HepG2 (cell line): ENCODE results near the gene IRF1. TPM values are rescaled to one million over a fixed set of nuclear protein-coding genes. Genes with fewer than 3 reads are reported as not detected.

ENCODE experiments used
- ATAC-seq: fragments of 200-7000 bp; cut with Tn5 transposase; 3 replicates; pipeline ENCODE4 v1.9.1; 2020; ENCODE audit warnings: mild to moderate bottlenecking, moderate library complexity
- BruUV-seq: library from RNA; stranded (reverse); fragments of 400-500 nt; replicated peaks from 2 replicates; lab custom pipeline; 2021; lab: Mats Ljungman, UMichigan
- CTCF ChIA-PET: fragments of 300-600 bp; formaldehyde crosslinking; extraction: SDS; loops from one replicate; lab custom pipeline; 2021; ENCODE audit warnings: low total read pairs, inconsistent platforms, low intra/inter-chr PET ratio; lab: Yijun Ruan, JAX
- POLR2A ChIA-PET: fragments of 350-600 bp; sonication (Branson Sonifier 250); formaldehyde crosslinking; loops from one replicate; lab custom pipeline; 2020; ENCODE audit warnings: antibody characterized with exemption, inconsistent platforms; lab: Yijun Ruan, JAX
- DNase-seq: peaks from one replicate; pipeline ENCODE4 v3.0.0-alpha.2; 2015; ENCODE audit warnings: low spot score
- FAIRE-seq: peaks from 3 replicates; lab custom pipeline; 2011; peaks lifted over from hg19 to GRCh38; lab: Jason Lieb, UNC
- H2AFZ ChIP-seq: one replicate; pipeline ENCODE4 v1.6.1; 2011; ENCODE audit warnings: low read length, inconsistent platforms
- H3K27ac ChIP-seq: fragments of 300-600 bp; 3 replicates; pipeline ENCODE4 v1.8.0; 2011; ENCODE audit warnings: mixed run types, mild to moderate bottlenecking, mixed read lengths, low read length, inconsistent platforms; ENCODE audit not compliant: insufficient read depth; ENCODE audit errors: extremely low read length
- H3K27me3 ChIP-seq, 2 experiments: fragments of 200-600 bp in 1 of 2; 2 replicates in 1 of 2; 3 replicates in 1 of 2; pipeline versions ENCODE4 v1.6.0 to v1.8.0; 2011; ENCODE audit warnings: low read length in 2 of 2, mild to moderate bottlenecking in 2 of 2, moderate library complexity in 2 of 2, inconsistent platforms in 1 of 2; ENCODE audit not compliant: insufficient read depth in 2 of 2, control insufficient read depth in 1 of 2
- H3K36me3 ChIP-seq, 2 experiments: fragments of 200-600 bp in 1 of 2; replicated peaks in 1 of 2; 2 replicates in 1 of 2; 3 replicates in 1 of 2; pipeline versions ENCODE4 v1.5.1 to v1.8.0; 2011; ENCODE audit warnings: low read length in 2 of 2, inconsistent platforms in 1 of 2; ENCODE audit not compliant: insufficient read depth in 2 of 2, control insufficient read depth in 1 of 2
- H3K4me1 ChIP-seq: 2 replicates; pipeline ENCODE4 v1.5.1; 2012; ENCODE audit warnings: low read length, inconsistent platforms; ENCODE audit not compliant: insufficient read depth
- H3K4me2 ChIP-seq: 2 replicates; pipeline ENCODE4 v1.6.0; 2011; ENCODE audit warnings: low read depth, low read length, inconsistent platforms
- H3K4me3 ChIP-seq, 3 experiments: fragments of 200-600 bp in 1 of 3; sonication (generic), shearing (Covaris generic) in 1 of 3; replicated peaks in 1 of 3; 2 replicates each; pipeline ENCODE4 v1.5.1; 2011 to 2016; ENCODE audit warnings: low read length in 3 of 3, inconsistent platforms in 2 of 3, low read depth in 2 of 3, mild to moderate bottlenecking in 2 of 3, control low read depth in 1 of 3, mixed read lengths in 1 of 3; ENCODE audit not compliant: insufficient read depth in 1 of 3
- H3K79me2 ChIP-seq: one replicate; pipeline ENCODE4 v1.6.1; 2011; ENCODE audit warnings: low read length, inconsistent platforms; ENCODE audit not compliant: insufficient read depth
- H3K9ac ChIP-seq: 2 replicates; pipeline ENCODE4 v1.6.0; 2011; ENCODE audit warnings: mild to moderate bottlenecking, low read depth, low read length, inconsistent platforms; ENCODE audit not compliant: insufficient read depth
- H3K9me3 ChIP-seq: 2 replicates; pipeline ENCODE4 v1.5.1; 2012; ENCODE audit warnings: mild to moderate bottlenecking, low read length
- H4K20me1 ChIP-seq: 2 replicates; pipeline ENCODE4 v1.6.0; 2011; ENCODE audit warnings: inconsistent platforms, mild to moderate bottlenecking, low read length, moderate library complexity; ENCODE audit not compliant: insufficient read depth
- CAMTA2 ChIP-seq: sonication (generic); formaldehyde crosslinking; IDR thresholded peaks from 2 replicates; pipeline ENCODE4 v1.4.0; 2020; ENCODE audit warnings: mild to moderate bottlenecking, missing genetic modification reagents, borderline replicate concordance
- NR2F2 ChIP-seq: IDR thresholded peaks from 2 replicates; pipeline ENCODE4 v1.6.1; 2012; ENCODE audit warnings: low read depth, inconsistent platforms, borderline replicate concordance
- RBAK ChIP-seq: sonication (generic); formaldehyde crosslinking; IDR thresholded peaks from 2 replicates; pipeline ENCODE4 v1.5.1; 2020; ENCODE audit warnings: mild to moderate bottlenecking, missing genetic modification reagents
- SPEN ChIP-seq: sonication (generic); formaldehyde crosslinking; IDR thresholded peaks from 2 replicates; pipeline ENCODE4 v1.5.1; 2020; ENCODE audit warnings: low read depth, mild to moderate bottlenecking, missing genetic modification reagents
- ZNF781 ChIP-seq: sonication (generic); formaldehyde crosslinking; IDR thresholded peaks from 2 replicates; pipeline ENCODE4 v1.5.1; 2020; ENCODE audit warnings: borderline replicate concordance, mild to moderate bottlenecking, missing genetic modification reagents; ENCODE audit errors: not compliant biosample characterization
- WGBS: methylation state at CpG from one replicate; pipeline ENCODE4 v1.1.6; 2017; ENCODE audit warnings: low lambda C conversion rate; 5-methylcytosine and 5-hydroxymethylcytosine counted together
- in situ Hi-C: cut with HindIII; loops from 2 replicates; pipeline ENCODE4 v1.10.0; 2017; ENCODE audit warnings: low pct_unique_long_range_greater_than_20kb; ENCODE audit not compliant: extremely low pct_ligation_motif_present
- intact Hi-C: fragments of 100-400 bp; cut with micrococcal nuclease; formaldehyde crosslinking; loops from one replicate; pipeline ENCODE4 v1.10.0; 2022; ENCODE audit not compliant: unreplicated experiment
- polyA plus RNA-seq, 8 experiments: library from polyadenylated mRNA; depleted of rRNA in 3 of 8; stranded (reverse) in 7 of 8; unstranded in 1 of 8; fragments of >200 nt; fragmentation: Illumina TruSeq in 4 of 8; extraction: Trizol in 4 of 8; gene quantifications; 2 replicates each; pipeline versions ENCODE4 v1.2.1 to v1.2.3, GENCODE V29; 2011 to 2016; ENCODE audit warnings: low read depth in 4 of 8, missing spikeins in 1 of 8, mixed read lengths in 1 of 8; ENCODE audit not compliant: insufficient read depth in 1 of 8
- total RNA-seq, 5 experiments: library from RNA; depleted of rRNA; stranded (reverse); fragments of >200 nt; fragmentation: Illumina TruSeq; extraction: Trizol; gene quantifications; 2 replicates each; pipeline ENCODE4 v1.2.3, GENCODE V29; 2016; ENCODE audit warnings: low read depth in 1 of 5
- TF ChIP-seq, protein P1 (sequence below): sonication (generic); formaldehyde crosslinking; IDR thresholded peaks from 2 replicates; pipeline ENCODE4 v1.5.0; 2020; ENCODE audit warnings: mild to moderate bottlenecking, low read depth, missing genetic modification reagents, borderline replicate concordance
- TF ChIP-seq, protein P2 (sequence below): sonication (generic); formaldehyde crosslinking; IDR thresholded peaks from 2 replicates; pipeline ENCODE4 v1.4.0; 2020; ENCODE audit warnings: mild to moderate bottlenecking, missing genetic modification reagents, borderline replicate concordance
- TF ChIP-seq, protein P3 (sequence below): sonication (generic); IDR thresholded peaks from 2 replicates; pipeline ENCODE4 v1.6.1; 2016; ENCODE audit warnings: low read depth, borderline replicate concordance
- TF ChIP-seq, protein P4 (sequence below): sonication (generic); formaldehyde crosslinking; IDR thresholded peaks from 2 replicates; pipeline ENCODE4 v1.8.0; 2022; ENCODE audit warnings: mild to moderate bottlenecking, missing genetic modification reagents; ENCODE audit not compliant: insufficient replicate concordance
- TF ChIP-seq, protein P5 (sequence below): sonication (generic); formaldehyde crosslinking; IDR thresholded peaks from 2 replicates; pipeline ENCODE4 v1.4.0; 2020; ENCODE audit warnings: mild to moderate bottlenecking, missing genetic modification reagents
- TF ChIP-seq, protein P6 (sequence below): IDR thresholded peaks from 2 replicates; pipeline ENCODE4 v1.6.1; 2016; ENCODE audit warnings: mild to moderate bottlenecking, missing biosample characterization, missing genetic modification reagents
- TF ChIP-seq, protein P7 (sequence below): sonication (generic); formaldehyde crosslinking; IDR thresholded peaks from 2 replicates; pipeline ENCODE4 v1.5.0; 2020; ENCODE audit warnings: mild to moderate bottlenecking, missing genetic modification reagents, borderline replicate concordance

Gene IRF1
- total and polyA plus RNA-seq, 2 of the 13 experiments (the other 11 are each of a cell fraction or from before 2014, with no cell fraction given), result 4.1 to 8.8 TPM

DNA sequence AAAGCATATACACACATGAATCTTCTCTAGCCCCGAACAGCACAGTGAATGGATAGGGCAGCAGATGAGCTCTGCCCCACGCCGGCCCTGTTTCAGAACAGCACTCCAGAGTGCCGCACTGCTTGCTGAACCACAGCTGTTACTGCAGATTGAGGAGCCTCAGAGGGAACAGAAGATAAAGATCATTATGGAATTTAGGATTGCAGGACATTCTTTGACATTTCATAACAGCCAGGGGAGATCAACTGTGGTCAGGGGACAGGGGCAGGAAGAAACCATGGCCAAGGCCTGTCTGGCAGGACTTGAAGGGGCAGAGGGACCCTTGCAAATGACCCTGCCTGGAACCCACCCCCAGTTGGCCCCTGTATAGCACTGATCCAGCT, 20.6 kb downstream of the IRF1 start:
- DNase-seq (peak; percentile 52), FAIRE-seq (peak; percentile 52), ATAC-seq (peak; percentile 69)
- Histone ChIP-seq H3K27me3 (no peaks in the 10 kb centered on the region), H3K27ac (no peak overlapping the region), H3K4me3 (peak overlapping the region in 1 of 3 experiments; percentile 7; a peak in 1 of 6 replicates), H3K4me1 (peaks cover 68% of the 10 kb centered on the region), H2AFZ (no peak overlapping the region), H3K79me2 (no peaks in the 10 kb centered on the region), H3K4me2 (peak overlapping the region; percentile 44), H3K9ac (no peak overlapping the region; the same call in 1 of the 2 replicates), H4K20me1 (no peaks in the 10 kb centered on the region), H3K36me3 (no peaks in the 10 kb centered on the region), H3K9me3 (no peaks in the 10 kb centered on the region)
- intact Hi-C loops (no loop called here), in situ Hi-C loops (no loop called here)
- no TSS peak for BruUV-seq
- POLR2A ChIA-PET, result interaction anchor here (0.8 to 2.2 kb wide), 13 partner anchors 8 to 60 kb away, joined by 3 to 23 read pairs (median 5); partner anchors contain the start of gene IRF1
- under 1% methylated on average over 4 of the region's 4 CpGs for WGBS
- CTCF ChIA-PET, result interaction anchor here (1.0 to 1.3 kb wide), 2 partner anchors 43 to 51 kb away, joined by 3 read pairs; no protein-coding TSS in a partner anchor
- TF ChIP-seq, protein P1, sequence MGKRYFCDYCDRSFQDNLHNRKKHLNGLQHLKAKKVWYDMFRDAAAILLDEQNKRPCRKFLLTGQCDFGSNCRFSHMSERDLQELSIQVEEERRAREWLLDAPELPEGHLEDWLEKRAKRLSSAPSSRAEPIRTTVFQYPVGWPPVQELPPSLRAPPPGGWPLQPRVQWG (CRISPR knock-in tag), result no peak
- TF ChIP-seq SPEN (no peak), CAMTA2 (CRISPR knock-in tag) (no peak), RBAK (CRISPR knock-in tag) (no peak), ZNF781 (CRISPR knock-in tag) (no peak), NR2F2 (0 out of 2 replicates have a peak, but pooled peaks have one; percentile 4)
- TF ChIP-seq, protein P2, sequence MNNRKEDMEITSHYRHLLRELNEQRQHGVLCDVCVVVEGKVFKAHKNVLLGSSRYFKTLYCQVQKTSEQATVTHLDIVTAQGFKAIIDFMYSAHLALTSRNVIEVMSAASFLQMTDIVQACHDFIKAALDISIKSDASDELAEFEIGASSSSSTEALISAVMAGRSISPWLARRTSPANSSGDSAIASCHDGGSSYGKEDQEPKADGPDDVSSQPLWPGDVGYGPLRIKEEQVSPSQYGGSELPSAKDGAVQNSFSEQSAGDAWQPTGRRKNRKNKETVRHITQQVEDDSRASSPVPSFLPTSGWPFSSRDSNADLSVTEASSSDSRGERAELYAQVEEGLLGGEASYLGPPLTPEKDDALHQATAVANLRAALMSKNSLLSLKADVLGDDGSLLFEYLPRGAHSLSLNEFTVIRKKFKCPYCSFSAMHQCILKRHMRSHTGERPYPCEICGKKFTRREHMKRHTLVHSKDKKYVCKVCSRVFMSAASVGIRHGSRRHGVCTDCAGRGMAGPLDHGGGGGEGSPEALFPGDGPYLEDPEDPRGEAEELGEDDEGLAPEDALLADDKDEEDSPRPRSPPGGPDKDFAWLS (CRISPR knock-in tag), result no peak
- TF ChIP-seq, protein P3, sequence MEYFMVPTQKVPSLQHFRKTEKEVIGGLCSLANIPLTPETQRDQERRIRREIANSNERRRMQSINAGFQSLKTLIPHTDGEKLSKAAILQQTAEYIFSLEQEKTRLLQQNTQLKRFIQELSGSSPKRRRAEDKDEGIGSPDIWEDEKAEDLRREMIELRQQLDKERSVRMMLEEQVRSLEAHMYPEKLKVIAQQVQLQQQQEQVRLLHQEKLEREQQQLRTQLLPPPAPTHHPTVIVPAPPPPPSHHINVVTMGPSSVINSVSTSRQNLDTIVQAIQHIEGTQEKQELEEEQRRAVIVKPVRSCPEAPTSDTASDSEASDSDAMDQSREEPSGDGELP, result peak; percentile 51; the same call in 1 of the 2 replicates
- TF ChIP-seq, protein P4, sequence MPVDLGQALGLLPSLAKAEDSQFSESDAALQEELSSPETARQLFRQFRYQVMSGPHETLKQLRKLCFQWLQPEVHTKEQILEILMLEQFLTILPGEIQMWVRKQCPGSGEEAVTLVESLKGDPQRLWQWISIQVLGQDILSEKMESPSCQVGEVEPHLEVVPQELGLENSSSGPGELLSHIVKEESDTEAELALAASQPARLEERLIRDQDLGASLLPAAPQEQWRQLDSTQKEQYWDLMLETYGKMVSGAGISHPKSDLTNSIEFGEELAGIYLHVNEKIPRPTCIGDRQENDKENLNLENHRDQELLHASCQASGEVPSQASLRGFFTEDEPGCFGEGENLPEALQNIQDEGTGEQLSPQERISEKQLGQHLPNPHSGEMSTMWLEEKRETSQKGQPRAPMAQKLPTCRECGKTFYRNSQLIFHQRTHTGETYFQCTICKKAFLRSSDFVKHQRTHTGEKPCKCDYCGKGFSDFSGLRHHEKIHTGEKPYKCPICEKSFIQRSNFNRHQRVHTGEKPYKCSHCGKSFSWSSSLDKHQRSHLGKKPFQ (CRISPR knock-in tag), result no peak
- TF ChIP-seq, protein P5, sequence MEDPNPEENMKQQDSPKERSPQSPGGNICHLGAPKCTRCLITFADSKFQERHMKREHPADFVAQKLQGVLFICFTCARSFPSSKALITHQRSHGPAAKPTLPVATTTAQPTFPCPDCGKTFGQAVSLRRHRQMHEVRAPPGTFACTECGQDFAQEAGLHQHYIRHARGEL (CRISPR knock-in tag), result no peak
- TF ChIP-seq, protein P6, sequence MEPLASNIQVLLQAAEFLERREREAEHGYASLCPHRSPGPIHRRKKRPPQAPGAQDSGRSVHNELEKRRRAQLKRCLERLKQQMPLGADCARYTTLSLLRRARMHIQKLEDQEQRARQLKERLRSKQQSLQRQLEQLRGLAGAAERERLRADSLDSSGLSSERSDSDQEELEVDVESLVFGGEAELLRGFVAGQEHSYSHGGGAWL (CRISPR knock-in tag), result no peak
- TF ChIP-seq, protein P7, sequence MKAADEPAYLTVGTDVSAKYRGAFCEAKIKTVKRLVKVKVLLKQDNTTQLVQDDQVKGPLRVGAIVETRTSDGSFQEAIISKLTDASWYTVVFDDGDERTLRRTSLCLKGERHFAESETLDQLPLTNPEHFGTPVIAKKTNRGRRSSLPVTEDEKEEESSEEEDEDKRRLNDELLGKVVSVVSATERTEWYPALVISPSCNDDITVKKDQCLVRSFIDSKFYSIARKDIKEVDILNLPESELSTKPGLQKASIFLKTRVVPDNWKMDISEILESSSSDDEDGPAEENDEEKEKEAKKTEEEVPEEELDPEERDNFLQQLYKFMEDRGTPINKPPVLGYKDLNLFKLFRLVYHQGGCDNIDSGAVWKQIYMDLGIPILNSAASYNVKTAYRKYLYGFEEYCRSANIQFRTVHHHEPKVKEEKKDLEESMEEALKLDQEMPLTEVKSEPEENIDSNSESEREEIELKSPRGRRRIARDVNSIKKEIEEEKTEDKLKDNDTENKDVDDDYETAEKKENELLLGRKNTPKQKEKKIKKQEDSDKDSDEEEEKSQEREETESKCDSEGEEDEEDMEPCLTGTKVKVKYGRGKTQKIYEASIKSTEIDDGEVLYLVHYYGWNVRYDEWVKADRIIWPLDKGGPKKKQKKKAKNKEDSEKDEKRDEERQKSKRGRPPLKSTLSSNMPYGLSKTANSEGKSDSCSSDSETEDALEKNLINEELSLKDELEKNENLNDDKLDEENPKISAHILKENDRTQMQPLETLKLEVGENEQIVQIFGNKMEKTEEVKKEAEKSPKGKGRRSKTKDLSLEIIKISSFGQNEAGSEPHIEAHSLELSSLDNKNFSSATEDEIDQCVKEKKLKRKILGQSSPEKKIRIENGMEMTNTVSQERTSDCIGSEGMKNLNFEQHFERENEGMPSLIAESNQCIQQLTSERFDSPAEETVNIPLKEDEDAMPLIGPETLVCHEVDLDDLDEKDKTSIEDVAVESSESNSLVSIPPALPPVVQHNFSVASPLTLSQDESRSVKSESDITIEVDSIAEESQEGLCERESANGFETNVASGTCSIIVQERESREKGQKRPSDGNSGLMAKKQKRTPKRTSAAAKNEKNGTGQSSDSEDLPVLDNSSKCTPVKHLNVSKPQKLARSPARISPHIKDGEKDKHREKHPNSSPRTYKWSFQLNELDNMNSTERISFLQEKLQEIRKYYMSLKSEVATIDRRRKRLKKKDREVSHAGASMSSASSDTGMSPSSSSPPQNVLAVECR (CRISPR knock-in tag), result no peak
